Activated T-helper 1 cell treated with Interleukin-2 at 50 U/mL for 16 hours (primary cell): ENCODE results near the gene FCMR.

Source experiments
- DNase-seq: peaks from one replicate; pipeline ENCODE4 v3.0.0-alpha.2; 2020; ENCODE audit warnings: low read depth

The FCMR gene

DNA sequence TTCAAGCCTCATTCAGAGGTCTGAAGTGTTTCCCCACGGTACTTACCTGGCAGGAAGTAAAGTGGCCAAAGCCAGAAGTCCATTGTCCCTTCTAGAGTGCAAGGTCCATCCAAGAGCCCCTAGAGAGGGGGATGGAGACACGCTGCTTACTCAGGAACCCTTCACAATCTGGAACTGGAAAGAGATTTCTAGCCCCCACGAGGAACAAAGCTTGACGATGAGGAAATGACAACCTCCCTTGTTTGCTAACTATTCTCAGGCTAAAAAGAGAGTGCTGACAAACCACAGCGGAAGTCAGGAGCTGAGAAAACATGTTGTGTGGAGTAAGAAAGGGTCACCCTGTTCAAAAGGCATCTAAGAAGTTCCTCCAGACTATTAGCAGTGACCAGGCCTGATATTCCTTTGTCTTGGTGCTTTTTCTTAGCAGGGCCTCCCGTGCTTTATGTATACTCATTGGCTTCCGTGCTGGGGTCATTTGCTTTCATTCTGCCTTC lies at the start of gene FCMR:
TSS of gene FCMR (minus strand) at position 170 of the 494 bp plus-strand sequence. CDS start at position 83, 87 bp downstream.
- DNase-seq, result peak; percentile 35

DNA sequence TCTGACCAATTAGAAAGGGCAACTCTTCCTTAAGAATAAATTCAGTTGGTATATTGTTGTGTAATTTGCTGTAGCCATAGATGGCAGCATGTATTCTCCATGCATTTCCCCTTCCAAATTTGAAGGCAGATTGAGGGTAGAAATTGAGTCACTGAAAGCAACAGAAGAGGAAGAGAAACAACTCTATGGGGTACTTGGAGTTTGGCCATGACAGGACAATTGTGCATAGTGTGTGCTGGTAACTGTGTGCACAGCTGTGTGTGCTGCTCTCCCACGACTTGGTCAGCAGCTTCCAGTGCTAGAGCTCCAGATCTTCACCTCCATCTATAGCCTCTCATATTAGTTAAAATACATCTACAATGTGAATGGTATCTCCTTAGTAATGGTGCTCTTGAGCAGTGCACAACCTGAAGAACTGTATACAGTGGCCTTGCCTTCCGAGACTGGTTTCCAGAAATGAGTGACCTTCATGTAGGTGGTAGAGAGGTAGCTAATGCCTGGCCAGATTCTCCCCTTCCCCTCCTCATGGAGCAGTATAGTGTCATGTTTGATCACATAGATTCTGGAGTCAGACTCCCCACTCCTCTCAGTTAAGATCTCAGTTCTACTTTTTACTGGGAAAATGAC lies 49.4 kb upstream of the FCMR start:
- DNase-seq, result no peak

- DNase-seq, result no peak
These were observed 48.7 kb upstream of the FCMR start, which contains the start of gene FCAMR for GRCh38 chr1:206970446-206970845. FCAMR (minus strand) TSS chr1:206970460; CDS start chr1:206970125, 335 bp downstream.

- no peak for DNase-seq
These were observed 47.3 kb upstream of the FCMR start for GRCh38 chr1:206969090-206969489.

- DNase-seq, result no peak
These were observed 45.5 kb upstream of the FCMR start for GRCh38 chr1:206967096-206967849.

- no peak for DNase-seq
These were observed 44.0 kb upstream of the FCMR start for GRCh38 chr1:206965781-206966180.

DNA sequence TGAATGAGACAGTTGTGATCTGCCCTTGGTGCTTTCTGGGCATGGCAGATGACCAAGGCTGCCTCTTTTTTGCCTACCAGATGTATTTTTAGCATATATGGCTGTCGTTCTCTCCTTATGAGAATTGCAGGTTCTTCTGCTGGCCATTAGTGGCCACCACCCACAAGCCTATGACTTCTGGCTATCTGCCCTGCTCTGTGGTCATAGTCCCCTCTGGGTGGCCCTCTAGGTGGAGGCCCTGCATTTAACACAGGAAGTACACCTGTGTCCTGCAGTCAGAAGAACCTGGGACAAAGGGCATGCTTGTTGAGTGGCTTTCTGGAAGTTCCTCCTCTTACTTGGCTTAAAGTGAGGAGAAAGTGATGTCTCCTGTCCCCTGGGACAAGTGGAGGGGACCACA lies 42.0 kb upstream of the FCMR start:
- DNase-seq, result no peak

- no peak for DNase-seq
These were observed 41.5 kb upstream of the FCMR start for GRCh38 chr1:206963119-206963712.

DNA sequence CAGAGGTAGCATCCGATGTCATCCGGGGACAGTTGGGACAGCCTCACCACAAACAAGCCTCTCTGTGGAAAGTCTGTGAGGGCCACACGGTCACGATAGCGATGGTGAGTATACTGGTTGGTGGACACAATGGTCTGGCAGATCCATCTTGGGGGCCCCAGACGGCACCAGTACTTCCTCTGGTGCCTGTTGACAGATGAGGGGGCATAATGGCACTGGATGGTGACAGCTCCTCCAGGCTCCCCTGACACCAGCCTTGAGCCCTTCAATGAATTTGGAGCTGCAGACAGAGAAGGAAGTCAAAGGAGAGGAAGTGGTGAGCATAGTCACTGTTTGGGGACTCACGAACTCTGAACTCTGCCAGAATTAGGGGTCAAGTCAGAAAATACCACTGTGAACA lies 40.5 kb upstream of the FCMR start:
- DNase-seq, result no peak

GRCh38 chr1:206961668-206962067 lies 39.9 kb upstream of the FCMR start:
- DNase-seq, result no peak

- DNase-seq, result no peak
These were observed 39.1 kb upstream of the FCMR start for GRCh38 chr1:206960676-206961386.

GRCh38 chr1:206958144-206958543 lies 36.4 kb upstream of the FCMR start:
- no peak for DNase-seq

DNA sequence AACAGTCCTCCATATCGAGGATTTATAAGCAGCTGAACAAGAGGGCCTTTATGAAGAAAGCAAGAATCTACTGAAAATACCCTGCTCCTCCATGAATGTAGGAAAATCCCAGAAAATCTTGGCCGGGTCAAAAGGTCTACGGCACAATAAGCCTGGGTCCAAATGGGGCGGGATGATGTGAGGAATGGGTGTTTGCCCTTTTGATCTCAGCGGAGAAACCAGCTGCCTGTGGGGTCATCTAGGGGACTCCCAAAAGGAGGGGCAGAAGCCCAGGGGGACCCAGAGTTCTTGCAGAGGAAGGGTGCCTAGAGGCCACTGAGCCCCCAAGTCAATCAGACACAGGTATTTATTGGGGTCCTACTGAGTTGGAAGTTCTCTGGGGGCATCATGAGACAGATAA lies 35.9 kb upstream of the FCMR start:
- DNase-seq, result no peak

DNA sequence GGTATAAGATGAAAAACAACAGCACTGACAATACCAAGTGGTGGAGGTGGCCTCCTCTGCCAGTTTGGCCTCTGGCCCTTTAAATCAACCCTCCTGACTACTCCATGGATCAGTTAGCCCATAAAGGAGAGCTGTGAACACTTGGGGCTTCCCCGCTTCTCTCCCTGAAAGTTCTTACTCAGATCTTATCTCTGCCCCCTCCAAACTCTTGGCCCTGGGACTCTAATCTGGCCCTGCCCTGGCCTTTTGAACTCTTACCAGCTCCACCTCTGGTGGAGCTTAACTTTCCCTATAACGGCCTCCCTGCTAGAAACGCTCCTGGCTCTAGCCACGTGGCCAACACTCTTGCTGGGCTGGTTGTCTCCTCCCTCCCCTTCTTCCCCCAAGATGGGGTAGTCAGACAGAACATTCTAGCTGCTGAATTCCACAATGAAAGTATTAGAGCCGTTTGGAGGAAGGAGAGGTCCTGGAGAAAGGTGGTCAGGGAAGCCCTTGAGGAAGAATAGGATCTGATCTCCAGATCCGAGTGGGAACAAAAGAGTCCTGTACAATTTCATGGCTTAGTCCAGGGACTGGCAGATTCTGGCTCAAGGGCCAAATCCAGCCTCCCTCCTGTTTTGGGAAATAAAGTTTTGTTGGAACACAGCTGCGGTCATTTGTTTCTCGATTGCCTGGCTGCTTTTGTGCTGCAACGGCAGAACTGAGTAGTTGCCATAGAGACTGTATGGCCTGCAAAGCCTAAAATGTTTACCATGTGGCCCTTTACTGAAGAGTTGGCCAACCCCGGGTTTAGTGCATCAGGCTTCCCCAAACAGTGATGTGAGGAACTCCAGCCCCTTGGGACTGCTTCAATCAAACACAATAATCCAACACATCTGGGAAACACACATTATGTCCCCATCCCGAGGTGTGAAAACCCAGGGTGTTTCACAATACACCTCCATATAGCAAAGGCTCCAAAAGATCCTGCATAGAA lies 34.0 kb upstream of the FCMR start:
- no peak for DNase-seq

DNA sequence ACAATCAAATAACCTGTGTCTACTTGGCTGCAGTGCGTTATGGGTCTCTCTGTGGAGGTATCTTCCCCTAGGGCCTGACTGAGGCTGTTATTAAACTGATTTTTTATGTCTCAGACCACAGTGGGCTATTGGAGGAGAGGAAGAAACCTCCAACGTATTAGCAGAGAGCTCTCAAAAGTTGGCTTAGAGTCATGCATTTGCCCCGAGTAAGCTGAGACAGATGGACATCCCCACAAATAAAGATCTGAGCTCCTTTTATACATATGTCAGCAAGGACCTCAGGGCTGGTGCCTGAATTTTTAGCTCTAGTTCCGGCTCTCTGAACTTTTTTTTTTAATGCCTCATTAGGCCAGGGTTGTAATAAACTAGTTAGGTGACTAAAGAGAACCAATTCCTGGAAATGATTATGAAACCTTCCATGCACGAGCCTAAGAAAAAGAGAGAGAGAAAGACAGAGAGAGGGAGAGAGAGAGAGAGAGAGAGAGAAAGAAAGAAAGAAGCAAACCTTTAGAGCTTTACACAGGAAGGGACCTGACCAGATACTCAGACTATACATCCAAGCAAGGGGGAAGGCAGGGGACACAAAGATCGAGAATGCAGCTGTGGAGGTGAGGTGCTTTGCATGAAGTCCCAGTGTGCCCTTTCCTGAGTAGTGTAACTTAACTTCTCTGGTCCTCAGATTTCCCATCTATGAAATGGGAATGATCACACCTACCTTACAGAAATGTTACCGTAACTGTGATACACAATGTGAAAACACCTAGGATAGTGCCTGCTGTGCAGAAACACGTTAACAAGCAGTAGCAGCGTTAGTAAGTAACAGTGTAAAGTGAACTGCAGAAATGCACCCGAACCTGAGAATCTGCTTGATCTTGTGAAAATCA lies 33.0 kb upstream of the FCMR start:
- no peak for DNase-seq

DNA sequence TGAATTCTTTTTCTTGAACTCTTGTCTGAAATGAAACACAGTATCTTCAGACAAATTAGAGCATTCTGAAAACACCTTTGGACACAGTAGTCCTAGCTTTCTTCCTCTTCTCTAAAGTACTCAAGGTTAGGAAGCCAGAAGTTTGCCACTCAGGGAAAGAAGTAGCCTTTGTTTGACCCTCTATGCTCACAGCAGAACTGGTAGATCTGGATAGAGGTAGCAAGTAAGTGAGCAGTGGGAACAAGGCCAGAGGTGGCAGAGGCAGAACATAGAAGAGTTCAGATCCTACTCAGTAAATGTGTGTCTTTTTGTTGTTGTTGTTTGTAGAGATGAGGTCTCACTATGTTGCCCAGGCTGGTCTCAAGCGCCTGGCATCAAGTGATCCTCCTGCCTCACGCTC lies 31.9 kb upstream of the FCMR start:
- no peak for DNase-seq

- no peak for DNase-seq
These were observed 31.4 kb upstream of the FCMR start for GRCh38 chr1:206953126-206953525.

- no peak for DNase-seq
These were observed 30.4 kb upstream of the FCMR start for GRCh38 chr1:206952171-206952570.

GRCh38 chr1:206951318-206952100 lies 29.8 kb upstream of the FCMR start:
- DNase-seq, result no peak
